HG02852 (cell line): ENCODE data around the gene NOTUM.
"Not testable (repeated sequence)": the region's sequence is repeated elsewhere in the genome, so short reads cannot be mapped to it uniquely, and the experiment has no call there.

Source experiments
- ATAC-seq: cut with Tn5 transposase; IDR thresholded peaks from one replicate; pipeline ENCODE4 v1.9.1; 2021; ENCODE audit warnings: mild to moderate bottlenecking, moderate library complexity; ENCODE audit not compliant: unreplicated experiment

NOTUM gene

GRCh38 chr17:81958633-81959342, 2.2 kb downstream of the NOTUM start:
- ATAC-seq: no peak

DNA sequence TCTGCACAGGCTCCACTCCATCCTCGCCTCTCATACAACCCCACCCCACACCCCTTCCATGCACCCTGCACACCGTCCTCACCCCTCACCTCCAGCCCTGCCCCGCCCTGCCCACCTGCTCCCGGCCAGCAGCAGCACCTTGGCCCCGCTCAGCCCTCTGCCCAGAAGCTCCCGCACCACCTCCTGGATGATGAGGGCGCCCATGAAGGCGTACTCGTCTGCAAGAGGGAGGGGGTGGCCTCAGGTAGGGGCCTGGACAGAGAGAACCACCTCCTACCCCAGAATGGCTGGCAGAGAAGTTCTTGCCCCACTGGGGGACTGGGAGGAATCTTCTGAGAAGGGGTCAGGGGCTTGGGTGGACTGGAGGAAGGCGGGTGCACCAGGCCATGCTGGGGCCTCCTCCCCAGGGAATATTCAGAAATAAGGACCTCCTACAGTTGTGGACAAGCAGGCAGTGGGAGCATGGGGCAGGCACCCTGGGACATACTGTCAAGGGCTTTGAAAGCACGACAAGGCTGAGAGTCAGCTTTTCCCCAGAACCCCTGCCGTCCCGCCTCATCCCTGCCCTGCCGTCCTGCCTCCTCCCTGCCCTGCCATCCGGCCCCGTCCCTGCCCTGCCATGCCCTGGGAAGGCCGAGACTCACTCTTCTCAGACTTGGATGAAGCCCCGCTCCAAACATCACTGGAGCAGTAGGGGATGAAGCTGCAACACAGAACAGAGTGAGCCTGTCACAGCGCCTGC, 3.1 kb downstream of the NOTUM start:
- ATAC-seq: no peak

GRCh38 chr17:81956607-81957589, 4.1 kb downstream of the NOTUM start:
- ATAC-seq: no peak

DNA sequence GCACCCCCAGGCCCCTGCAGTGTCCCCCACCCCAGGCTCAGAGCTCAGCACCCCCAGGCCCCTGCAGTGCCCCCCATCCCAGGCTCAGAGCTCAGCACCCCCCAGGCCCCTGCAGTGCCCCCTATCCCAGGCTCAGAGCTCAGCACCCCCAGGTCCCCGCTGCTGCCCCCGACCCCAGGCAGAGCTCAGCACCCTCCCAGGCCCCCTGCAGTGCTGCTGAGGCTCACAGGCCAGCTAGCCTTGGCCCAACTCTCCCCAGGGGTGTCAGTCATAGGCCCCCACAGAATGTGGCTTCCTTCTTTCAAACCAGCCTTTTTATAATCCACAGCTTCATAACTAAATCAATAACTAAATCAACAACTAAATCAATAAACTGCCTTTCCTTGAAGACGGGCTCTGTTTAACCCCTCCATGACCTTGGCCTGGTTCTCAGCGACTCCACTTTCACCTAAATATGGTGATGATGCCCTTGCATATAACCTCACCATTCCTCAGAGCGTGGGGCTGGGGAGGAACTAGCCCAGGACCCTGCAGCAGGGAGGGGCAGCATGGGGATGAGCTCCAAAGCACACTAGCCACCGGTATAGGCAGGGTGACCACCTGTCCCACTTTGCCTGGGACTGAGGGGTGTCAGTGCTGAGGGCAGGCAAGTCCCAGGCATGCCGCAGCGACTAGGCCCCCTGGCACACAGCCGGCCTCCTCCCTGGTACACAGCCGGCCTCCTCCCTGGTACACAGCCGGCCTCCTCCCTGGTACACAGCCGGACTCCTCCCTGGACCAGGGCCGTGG, 5.0 kb downstream of the NOTUM start:
- no peak for ATAC-seq

- no peak for ATAC-seq
These were observed 5.8 kb downstream of the NOTUM start for GRCh38 chr17:81955058-81955681.

GRCh38 chr17:81954131-81955057, 6.6 kb downstream of the NOTUM start:
- ATAC-seq: no peak

- ATAC-seq: not testable (repeated sequence)
These were observed 7.5 kb downstream of the NOTUM start for GRCh38 chr17:81953443-81953842.

DNA sequence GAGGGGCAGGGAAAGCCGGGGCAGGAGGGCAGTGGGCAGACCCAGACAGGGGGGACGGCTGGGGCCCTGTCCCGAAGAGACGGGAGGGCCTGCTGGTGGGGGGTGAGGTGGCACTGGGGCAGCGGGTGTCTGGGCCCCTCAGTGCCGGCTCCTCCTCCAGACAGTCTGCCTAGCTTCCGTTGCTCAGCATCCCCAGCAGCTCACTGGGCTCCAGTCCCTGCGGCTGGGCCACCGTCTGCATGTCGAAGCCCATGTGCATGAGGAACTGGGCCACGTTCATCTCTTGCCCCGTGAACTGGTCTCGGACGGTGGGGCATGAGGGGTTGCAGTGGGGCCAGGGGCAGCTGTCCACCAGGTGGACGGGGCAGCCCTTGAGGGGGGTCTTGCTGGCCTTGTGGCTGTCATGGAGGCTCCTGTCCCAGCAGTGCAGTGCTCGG, 8.2 kb downstream of the NOTUM start:
- ATAC-seq: no peak

GRCh38 chr17:81951785-81952684, 9.0 kb downstream of the NOTUM start:
- no peak for ATAC-seq

DNA sequence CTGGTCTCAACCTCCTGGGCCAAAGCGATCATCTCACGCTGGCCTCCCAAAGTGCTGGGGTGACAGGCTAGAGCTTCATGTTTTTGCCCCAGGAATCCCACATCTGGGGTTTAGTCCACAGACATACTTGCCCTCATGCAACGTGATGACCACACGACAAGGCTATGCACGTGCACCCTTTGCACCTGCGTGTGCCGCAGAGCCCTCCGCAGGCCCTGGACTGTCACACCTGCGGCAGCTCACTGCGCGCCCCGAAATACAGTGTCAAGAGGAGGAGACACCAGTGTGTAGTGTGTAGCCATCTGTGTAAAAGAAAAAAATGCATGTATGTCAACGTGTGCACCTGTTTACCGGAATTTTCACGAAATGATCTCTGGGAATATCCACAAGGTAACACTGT, 10.5 kb downstream of the NOTUM start:
- no peak for ATAC-seq

GRCh38 chr17:81948635-81949378, 12.2 kb downstream of the NOTUM start:
- ATAC-seq: no peak

- no peak for ATAC-seq
These were observed 13.8 kb downstream of the NOTUM start, which contains the start of gene MYADML2 for GRCh38 chr17:81947189-81947588. Gene MYADML2 (minus strand): TSS chr17:81947233. CDS start chr17:81941741, 5,492 bp downstream.

DNA sequence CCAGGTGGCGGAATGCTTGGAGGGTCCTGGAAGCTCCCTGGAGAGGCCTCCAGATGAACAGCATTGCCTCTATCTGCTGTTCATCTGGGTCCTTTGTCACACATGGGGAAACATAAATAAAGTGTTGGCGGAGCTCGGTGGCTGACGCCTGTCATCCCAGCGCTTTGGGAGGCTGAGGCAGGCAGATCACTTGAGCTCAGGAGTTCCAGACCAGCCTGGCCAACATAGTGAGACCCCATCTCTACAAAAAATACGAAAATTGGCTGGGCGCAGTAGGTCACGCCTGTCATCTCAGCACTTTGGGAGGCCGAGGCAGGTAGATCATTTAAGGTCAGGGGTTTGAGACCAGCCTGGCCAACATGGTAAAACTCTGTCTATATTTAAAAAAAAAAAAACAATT, 16.1 kb downstream of the NOTUM start:
- ATAC-seq: no peak

DNA sequence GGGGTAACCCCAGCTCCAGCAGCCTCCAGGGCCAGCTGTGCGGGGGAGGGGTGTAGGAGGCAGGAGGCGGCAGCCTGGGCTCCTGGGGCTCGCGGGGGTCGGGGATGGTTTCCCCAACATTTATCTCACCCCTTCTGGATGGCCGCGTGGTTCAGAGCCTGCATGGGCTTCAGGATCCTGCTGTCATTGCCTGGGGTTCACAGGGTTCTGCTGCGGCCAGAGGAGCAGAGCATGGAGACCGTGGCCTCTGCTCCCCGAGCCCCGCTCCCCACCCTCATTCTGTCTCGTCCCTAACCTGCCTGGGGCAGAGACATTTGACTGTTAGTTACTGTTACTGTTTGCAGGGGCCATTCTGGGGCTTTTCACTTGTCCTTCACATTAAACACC, 18.8 kb downstream of the NOTUM start:
- ATAC-seq: no peak

DNA sequence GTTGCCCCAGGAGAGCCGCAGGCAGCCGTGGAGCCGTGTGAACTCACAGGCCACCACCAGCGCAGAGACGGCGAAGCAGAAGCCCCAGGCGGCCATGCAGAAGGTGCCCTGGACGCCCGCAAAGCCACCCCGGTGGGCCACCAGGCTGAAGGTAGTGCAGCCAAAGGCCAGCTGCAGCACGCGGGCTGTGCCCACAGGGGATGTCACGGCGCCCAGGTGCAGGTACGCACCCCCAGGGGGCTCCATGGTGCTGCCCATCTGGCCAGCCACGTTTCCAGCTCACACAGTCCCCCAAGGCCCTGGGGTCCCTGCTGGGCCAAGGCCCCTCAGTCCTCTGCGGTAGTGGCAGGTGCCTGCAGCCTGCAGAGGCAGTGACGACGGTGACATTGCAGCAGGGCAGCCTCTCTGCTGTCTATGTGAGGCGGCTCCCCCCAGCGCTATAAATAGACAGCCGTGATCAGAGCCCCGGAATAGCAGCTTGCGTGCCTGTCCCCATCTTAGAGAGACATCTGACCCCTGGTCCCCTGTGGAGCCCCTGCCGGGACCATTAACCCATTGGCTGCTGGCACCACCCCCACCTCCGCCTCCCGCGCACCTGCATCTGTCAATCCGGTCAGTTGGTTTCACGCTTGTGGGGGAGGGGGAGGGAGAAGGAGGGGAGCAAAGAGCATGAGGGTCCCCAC, 19.4 kb downstream of the NOTUM start:
- no peak for ATAC-seq
